ENCODE results near the gene CARD18. TPM values are rescaled to one million over a fixed set of nuclear protein-coding genes. Genes with fewer than 3 reads are reported as not detected.

The CARD18 gene
- polyA plus RNA-seq, 3 donors = not detected

DNA sequence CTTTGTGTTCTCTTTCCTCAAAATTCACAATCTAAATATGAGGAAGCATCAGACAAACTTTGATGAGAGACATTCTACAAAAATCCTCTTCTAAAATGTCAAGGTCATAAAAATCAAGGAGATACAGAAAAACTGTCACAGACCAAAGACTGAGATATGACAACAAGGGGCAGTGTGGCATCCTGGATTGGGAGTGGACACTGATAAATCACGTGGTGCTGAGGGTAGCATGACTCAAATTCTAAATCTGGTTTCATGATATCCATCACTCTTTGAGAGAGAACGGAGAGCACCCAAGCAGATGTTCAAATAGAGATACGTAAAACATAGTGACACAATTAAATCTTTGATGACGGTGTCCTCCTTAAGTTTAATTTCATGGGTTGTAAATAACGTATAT lies 13.0 kb upstream of the CARD18 start:
- H3K4me1 ChIP-seq (ENCODE audit: control insufficient read depth in 1 of 2, insufficient read depth in 2 of 2, low read length in 2 of 2) = peaks cover 0 to 8% of the 10 kb centered on the region in 2 donors
- H3K27me3 ChIP-seq (ENCODE audit: control insufficient read depth in 2 of 2, insufficient read depth in 2 of 2, low read length in 2 of 2) = no peaks in the 10 kb centered on the region
- H3K27ac ChIP-seq (ENCODE audit: low read depth in 1 of 2, low read length in 2 of 2) = no peak overlapping the region
- peaks cover 0 to 4% of the 10 kb centered on the region in 2 donors for H3K9me3 ChIP-seq (replicated peaks in 1 of 2; ENCODE audit: control insufficient read depth in 1 of 2, insufficient read depth in 1 of 2, low read length in 2 of 2)
- Mint-ChIP-seq H3K4me1 (peaks cover 7% of the 10 kb centered on the region), H3K27ac (peak overlapping the region in 2 of 7 donors; percentile 1 to 2), H3K36me3 (no peaks in the 10 kb centered on the region), H3K4me3 (no peak overlapping the region), H3K9me3 (peaks cover 0 to 16% (median 4%) of the 10 kb centered on the region in 7 donors), H3K27me3 (ENCODE audit: low read depth in 3 of 3) (peaks cover 0 to 1% (median 0%) of the 10 kb centered on the region in 3 donors)
- DNase-seq = peak in 1 of 3 donors; percentile 2
- H3K4me2 ChIP-seq (replicated peaks; ENCODE audit: extremely low read depth, low read length, poor library complexity, severe bottlenecking) = no peak overlapping the region
- no peak overlapping the region for H2AFZ ChIP-seq (ENCODE audit: insufficient read depth, low read depth, low read length, poor library complexity, severe bottlenecking)
- no peaks in the 10 kb centered on the region for H3K36me3 ChIP-seq (replicated peaks in 1 of 2; ENCODE audit: control insufficient read depth in 1 of 2, insufficient read depth in 2 of 2, low read length in 2 of 2)
- no peak overlapping the region for H3K9ac ChIP-seq (ENCODE audit: insufficient read depth, low read length, poor library complexity, severe bottlenecking)
- 82% methylated on average over 1 of the region's 5 CpGs for WGBS (ENCODE audit: insufficient coverage)
- TF ChIP-seq, protein P1, sequence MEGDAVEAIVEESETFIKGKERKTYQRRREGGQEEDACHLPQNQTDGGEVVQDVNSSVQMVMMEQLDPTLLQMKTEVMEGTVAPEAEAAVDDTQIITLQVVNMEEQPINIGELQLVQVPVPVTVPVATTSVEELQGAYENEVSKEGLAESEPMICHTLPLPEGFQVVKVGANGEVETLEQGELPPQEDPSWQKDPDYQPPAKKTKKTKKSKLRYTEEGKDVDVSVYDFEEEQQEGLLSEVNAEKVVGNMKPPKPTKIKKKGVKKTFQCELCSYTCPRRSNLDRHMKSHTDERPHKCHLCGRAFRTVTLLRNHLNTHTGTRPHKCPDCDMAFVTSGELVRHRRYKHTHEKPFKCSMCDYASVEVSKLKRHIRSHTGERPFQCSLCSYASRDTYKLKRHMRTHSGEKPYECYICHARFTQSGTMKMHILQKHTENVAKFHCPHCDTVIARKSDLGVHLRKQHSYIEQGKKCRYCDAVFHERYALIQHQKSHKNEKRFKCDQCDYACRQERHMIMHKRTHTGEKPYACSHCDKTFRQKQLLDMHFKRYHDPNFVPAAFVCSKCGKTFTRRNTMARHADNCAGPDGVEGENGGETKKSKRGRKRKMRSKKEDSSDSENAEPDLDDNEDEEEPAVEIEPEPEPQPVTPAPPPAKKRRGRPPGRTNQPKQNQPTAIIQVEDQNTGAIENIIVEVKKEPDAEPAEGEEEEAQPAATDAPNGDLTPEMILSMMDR (IDR thresholded peaks at IDR 0.05) = no peak
- no peaks in the 10 kb centered on the region for H3K79me2 ChIP-seq (ENCODE audit: insufficient read depth, low read length)
- H3K4me3 ChIP-seq (replicated peaks in 1 of 3; ENCODE audit: low read depth in 2 of 3, low read length in 3 of 3) = no peak overlapping the region
- intact Hi-C loops (cut with micrococcal nuclease) = no loop called here
- no peaks in the 10 kb centered on the region for H4K20me1 ChIP-seq (ENCODE audit: insufficient read depth, low read length)

DNA sequence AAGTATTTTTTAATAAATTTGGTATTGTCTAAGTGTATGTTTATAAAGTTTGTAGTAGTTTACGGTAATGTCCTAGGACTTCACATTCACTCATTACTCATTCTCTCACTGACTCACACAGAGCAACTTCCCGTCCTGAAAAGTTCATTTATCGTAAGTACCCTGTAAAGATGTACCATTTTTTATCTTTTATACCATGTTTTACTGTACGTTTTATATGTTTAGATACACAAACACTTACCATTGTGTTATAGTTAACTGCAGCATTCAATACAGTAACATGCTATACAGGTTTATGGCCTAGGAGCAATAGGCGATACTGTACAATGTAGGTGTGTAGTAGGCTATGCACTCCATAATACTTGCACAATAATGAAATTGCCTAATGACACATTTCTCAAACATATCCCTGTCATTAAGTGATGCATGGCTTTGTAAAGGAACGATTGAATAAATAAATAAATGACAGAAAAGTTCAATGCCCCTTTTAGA lies 12.5 kb upstream of the CARD18 start:
- TF ChIP-seq, protein P1 (IDR thresholded peaks at IDR 0.05) = no peak
- peak; percentile 8 to 44 (median 12) for DNase-seq
- H3K36me3 ChIP-seq (replicated peaks in 1 of 2; ENCODE audit: control insufficient read depth in 1 of 2, insufficient read depth in 2 of 2, low read length in 2 of 2) = no peaks in the 10 kb centered on the region
- H3K27ac Mint-ChIP-seq = no peak overlapping the region
- H3K9me3 Mint-ChIP-seq = peaks cover 0 to 13% (median 4%) of the 10 kb centered on the region in 7 donors
- WGBS (ENCODE audit: insufficient coverage) = no CpG with 5 or more reads among the region's 6 CpGs
- no peaks in the 10 kb centered on the region for H3K27me3 ChIP-seq (ENCODE audit: control insufficient read depth in 2 of 2, insufficient read depth in 2 of 2, low read length in 2 of 2)
- intact Hi-C loops (cut with micrococcal nuclease) = no loop called here
- H3K79me2 ChIP-seq (ENCODE audit: insufficient read depth, low read length) = no peaks in the 10 kb centered on the region
- no peak overlapping the region for H3K4me2 ChIP-seq (replicated peaks; ENCODE audit: extremely low read depth, low read length, poor library complexity, severe bottlenecking)
- no peak overlapping the region for H3K4me3 Mint-ChIP-seq
- H3K9ac ChIP-seq (ENCODE audit: insufficient read depth, low read length, poor library complexity, severe bottlenecking) = no peak overlapping the region
- H4K20me1 ChIP-seq (ENCODE audit: insufficient read depth, low read length) = no peaks in the 10 kb centered on the region
- H3K27ac ChIP-seq (ENCODE audit: low read depth in 1 of 2, low read length in 2 of 2) = no peak overlapping the region
- H3K9me3 ChIP-seq (replicated peaks in 1 of 2; ENCODE audit: control insufficient read depth in 1 of 2, insufficient read depth in 1 of 2, low read length in 2 of 2) = peaks cover 0 to 4% of the 10 kb centered on the region in 2 donors
- peaks cover 0 to 8% of the 10 kb centered on the region in 2 donors for H3K4me1 ChIP-seq (ENCODE audit: control insufficient read depth in 1 of 2, insufficient read depth in 2 of 2, low read length in 2 of 2)
- no peak overlapping the region for H2AFZ ChIP-seq (ENCODE audit: insufficient read depth, low read depth, low read length, poor library complexity, severe bottlenecking)
- H3K27me3 Mint-ChIP-seq (ENCODE audit: low read depth in 3 of 3) = peaks cover 0 to 1% (median 0%) of the 10 kb centered on the region in 3 donors
- H3K36me3 Mint-ChIP-seq = no peaks in the 10 kb centered on the region
- H3K4me1 Mint-ChIP-seq = peaks cover 7% of the 10 kb centered on the region
- no peak overlapping the region for H3K4me3 ChIP-seq (replicated peaks in 1 of 3; ENCODE audit: low read depth in 2 of 3, low read length in 3 of 3)
